Measurements from ENCODE around the gene CCDC88A. TPM values are rescaled to one million over a fixed set of nuclear protein-coding genes. Genes with fewer than 3 reads are reported as not detected.
"Not testable (repeated sequence)": the region's sequence is repeated elsewhere in the genome, so short reads cannot be mapped to it uniquely, and the experiment has no call there.

Gene CCDC88A
- total RNA-seq, 6 experiments from 2014 or later: 39.7 to 62.5 (median 45.7) TPM

- DNase-seq: peak; percentile 93
- TF ChIP-seq, protein P1, sequence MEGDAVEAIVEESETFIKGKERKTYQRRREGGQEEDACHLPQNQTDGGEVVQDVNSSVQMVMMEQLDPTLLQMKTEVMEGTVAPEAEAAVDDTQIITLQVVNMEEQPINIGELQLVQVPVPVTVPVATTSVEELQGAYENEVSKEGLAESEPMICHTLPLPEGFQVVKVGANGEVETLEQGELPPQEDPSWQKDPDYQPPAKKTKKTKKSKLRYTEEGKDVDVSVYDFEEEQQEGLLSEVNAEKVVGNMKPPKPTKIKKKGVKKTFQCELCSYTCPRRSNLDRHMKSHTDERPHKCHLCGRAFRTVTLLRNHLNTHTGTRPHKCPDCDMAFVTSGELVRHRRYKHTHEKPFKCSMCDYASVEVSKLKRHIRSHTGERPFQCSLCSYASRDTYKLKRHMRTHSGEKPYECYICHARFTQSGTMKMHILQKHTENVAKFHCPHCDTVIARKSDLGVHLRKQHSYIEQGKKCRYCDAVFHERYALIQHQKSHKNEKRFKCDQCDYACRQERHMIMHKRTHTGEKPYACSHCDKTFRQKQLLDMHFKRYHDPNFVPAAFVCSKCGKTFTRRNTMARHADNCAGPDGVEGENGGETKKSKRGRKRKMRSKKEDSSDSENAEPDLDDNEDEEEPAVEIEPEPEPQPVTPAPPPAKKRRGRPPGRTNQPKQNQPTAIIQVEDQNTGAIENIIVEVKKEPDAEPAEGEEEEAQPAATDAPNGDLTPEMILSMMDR (IDR thresholded peaks at IDR 0.05): peak; percentile 17; the same call in 1 of the 2 replicates
- peaks cover 14% of the 10 kb centered on the region for H3K4me1 Mint-ChIP-seq (ENCODE audit: low read depth)
- H3K4me3 Mint-ChIP-seq: peak within 1 kb of the TSS; percentile 96
- peaks cover 1% of the 10 kb centered on the region; the same call in 1 of the 2 replicates for H3K27me3 Mint-ChIP-seq (ENCODE audit: insufficient read depth)
- no peaks in the 10 kb centered on the region; the same call in 1 of the 2 replicates for H3K36me3 Mint-ChIP-seq (ENCODE audit: low read depth)
- H3K9me3 Mint-ChIP-seq: no peaks in the 10 kb centered on the region
- peak within 1 kb of the TSS; percentile 86 for H3K27ac Mint-ChIP-seq
Observed at GRCh38 chr2:55268907-55269644, 150.6 kb downstream of the CCDC88A start, which contains the start of gene MTIF2. TSS of gene MTIF2 (minus strand) at chr2:55269231. CDS start at chr2:55263858, 5,373 bp downstream.

DNA sequence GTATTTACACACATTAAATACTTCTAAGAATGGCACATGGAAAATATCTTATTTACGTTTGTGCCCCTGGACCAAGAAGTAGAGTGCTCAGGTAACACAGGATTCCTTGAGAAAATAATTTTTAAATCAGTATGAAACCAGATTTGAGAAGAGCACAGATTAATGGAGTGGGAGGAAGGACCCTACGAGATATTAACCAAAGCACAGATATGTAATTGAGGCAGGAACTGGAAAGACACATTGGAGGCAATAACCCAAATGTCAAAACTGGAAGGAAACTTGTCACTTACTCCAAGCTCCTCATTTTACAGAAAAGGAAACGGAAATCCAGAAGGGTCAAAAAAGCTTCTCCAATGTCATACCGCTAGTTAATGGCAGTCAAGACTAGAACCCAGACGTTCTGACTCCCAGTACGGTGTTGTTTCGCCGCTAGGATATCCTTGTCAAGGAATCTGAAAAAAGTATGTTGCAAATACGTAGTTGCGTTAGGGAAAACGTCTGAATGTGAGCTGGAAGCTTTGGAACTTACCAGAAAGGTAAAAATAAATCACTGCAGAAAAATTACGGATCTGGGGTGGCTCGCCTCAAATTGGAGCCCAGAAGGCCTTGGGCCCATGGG is 151.3 kb downstream of the CCDC88A start:
- H3K27me3 Mint-ChIP-seq (ENCODE audit: insufficient read depth): peaks cover 1% of the 10 kb centered on the region; the same call in 1 of the 2 replicates
- DNase-seq: no peak

DNA sequence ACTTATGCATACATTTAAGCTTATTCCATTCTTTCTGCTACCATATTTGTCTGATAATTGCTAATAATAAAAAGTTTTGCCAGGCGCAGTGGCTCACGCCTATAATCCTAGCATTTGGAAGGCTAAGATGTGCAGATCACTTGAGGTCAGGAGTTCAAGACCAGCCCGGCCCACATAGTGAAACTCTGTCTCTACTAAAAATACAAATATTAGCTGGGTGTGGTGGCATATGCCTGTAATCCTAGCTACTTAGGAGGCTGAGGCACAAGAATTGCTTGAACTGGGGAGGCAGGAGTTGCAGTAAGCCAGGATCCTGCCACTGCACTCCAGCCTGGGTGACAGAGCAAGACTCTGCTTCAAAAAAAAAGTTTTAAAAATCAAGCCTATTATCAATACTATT is 160.1 kb downstream of the CCDC88A start:
- not testable (repeated sequence) for DNase-seq; H3K27me3 Mint-ChIP-seq (ENCODE audit: insufficient read depth); H3K9me3 Mint-ChIP-seq; H3K4me1 Mint-ChIP-seq (ENCODE audit: low read depth); H3K4me3 Mint-ChIP-seq; H3K36me3 Mint-ChIP-seq (ENCODE audit: low read depth); H3K27ac Mint-ChIP-seq

More for the DNA sequence above, 151.3 kb downstream of the CCDC88A start:
- TF ChIP-seq, protein P1 (IDR thresholded peaks at IDR 0.05): no peak
- Mint-ChIP-seq H3K4me3 (peak overlapping the region; percentile 96), H3K9me3 (no peaks in the 10 kb centered on the region), H3K4me1 (ENCODE audit: low read depth) (peaks cover 14% of the 10 kb centered on the region), H3K27ac (peak overlapping the region; percentile 86), H3K36me3 (ENCODE audit: low read depth) (no peaks in the 10 kb centered on the region; the same call in 1 of the 2 replicates)

- H3K9me3 Mint-ChIP-seq: no peaks in the 10 kb centered on the region
- DNase-seq: no peak
- no peaks in the 10 kb centered on the region for H3K27me3 Mint-ChIP-seq (ENCODE audit: insufficient read depth)
- H3K4me1 Mint-ChIP-seq (ENCODE audit: low read depth): no peaks in the 10 kb centered on the region
- H3K27ac Mint-ChIP-seq: no peak overlapping the region
- peaks cover 11% of the 10 kb centered on the region; the same call in 1 of the 2 replicates for H3K36me3 Mint-ChIP-seq (ENCODE audit: low read depth)
- TF ChIP-seq, protein P1 (IDR thresholded peaks at IDR 0.05): no peak
- H3K4me3 Mint-ChIP-seq: no peak overlapping the region
Observed at GRCh38 chr2:55252832-55253231, 166.8 kb downstream of the CCDC88A start.

DNA sequence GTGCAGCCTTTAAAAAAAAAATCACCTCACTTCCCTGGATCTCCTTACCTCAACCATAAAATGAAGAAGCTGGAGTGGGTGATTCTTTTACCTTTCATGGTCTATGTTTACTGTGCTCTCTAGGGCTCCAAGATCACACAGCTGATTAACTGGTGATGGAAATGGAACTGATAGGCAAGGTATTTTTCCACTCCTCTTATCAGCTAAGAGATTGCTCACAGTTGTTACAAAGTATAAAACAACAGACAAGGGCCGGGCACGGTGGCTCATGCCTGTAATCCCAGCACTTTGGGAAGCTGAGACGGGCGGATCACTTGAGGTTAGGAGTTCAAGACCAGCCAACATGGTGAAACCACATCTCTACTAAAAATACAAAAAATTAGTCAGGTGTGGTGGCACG is 172.6 kb downstream of the CCDC88A start:
- H3K27ac Mint-ChIP-seq: no peak overlapping the region
- TF ChIP-seq, protein P1 (IDR thresholded peaks at IDR 0.05): no peak
- H3K4me3 Mint-ChIP-seq: no peak overlapping the region
- DNase-seq: no peak
- H3K9me3 Mint-ChIP-seq: no peaks in the 10 kb centered on the region
- no peaks in the 10 kb centered on the region for H3K27me3 Mint-ChIP-seq (ENCODE audit: insufficient read depth)
- no peaks in the 10 kb centered on the region for H3K4me1 Mint-ChIP-seq (ENCODE audit: low read depth)
- H3K36me3 Mint-ChIP-seq (ENCODE audit: low read depth): peaks cover 11% of the 10 kb centered on the region; the same call in 1 of the 2 replicates

DNA sequence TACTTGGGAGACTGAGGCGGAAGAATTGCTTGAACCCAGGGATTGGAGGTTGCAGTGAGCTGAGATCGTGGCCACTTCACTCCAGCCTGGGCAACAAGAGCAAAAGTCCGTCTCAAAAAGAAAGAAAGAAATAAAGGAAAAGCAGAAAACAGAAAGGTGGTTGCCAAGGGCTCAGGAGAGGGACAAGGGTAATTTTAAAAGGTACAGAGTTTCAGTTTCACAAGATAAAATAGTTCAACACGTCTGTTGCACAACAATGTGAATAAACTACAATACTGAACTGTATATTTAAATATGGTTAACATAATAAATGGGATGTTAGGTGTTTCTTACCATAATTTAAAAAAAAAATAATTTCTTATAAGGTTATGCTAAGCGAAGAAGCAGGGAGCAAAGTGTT is 174.2 kb downstream of the CCDC88A start:
- DNase-seq: no peak
- no peaks in the 10 kb centered on the region for H3K27me3 Mint-ChIP-seq (ENCODE audit: insufficient read depth)
- H3K27ac Mint-ChIP-seq: no peak overlapping the region
- H3K36me3 Mint-ChIP-seq (ENCODE audit: low read depth): peaks cover 10% of the 10 kb centered on the region; the same call in 1 of the 2 replicates
- TF ChIP-seq, protein P1 (IDR thresholded peaks at IDR 0.05): no peak
- H3K9me3 Mint-ChIP-seq: no peaks in the 10 kb centered on the region
- H3K4me1 Mint-ChIP-seq (ENCODE audit: low read depth): no peaks in the 10 kb centered on the region
- no peak overlapping the region for H3K4me3 Mint-ChIP-seq

Data from HFFc6 (cell line).